ENCODE data around the gene EPN2.
"Not testable (repeated sequence)": the region's sequence is repeated elsewhere in the genome, so short reads cannot be mapped to it uniquely, and the experiment has no call there.

Gene EPN2

DNA sequence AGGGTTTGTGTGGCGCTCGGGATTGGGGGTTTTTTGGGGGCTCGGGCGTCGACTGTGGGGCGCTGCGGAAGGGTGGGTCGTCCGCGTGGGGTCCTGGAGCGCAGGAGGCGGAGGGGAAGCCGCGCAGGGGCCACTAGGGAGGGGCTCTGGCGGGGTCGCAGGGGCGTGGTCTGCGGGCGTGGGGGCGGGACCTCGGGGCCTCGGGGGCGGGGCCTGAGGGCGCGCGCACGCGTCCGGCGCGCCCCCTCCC is at the start of gene EPN2:
Gene EPN2 (plus strand): TSS at position 228 of the 250 bp plus-strand sequence. CDS start 45,754 bp downstream, outside the sequence.
- H3K27me3 ChIP-seq (ENCODE audit: control insufficient read depth in 1 of 2, insufficient read depth in 2 of 2, low read length in 2 of 2); H3K9me3 ChIP-seq (ENCODE audit: control insufficient read depth in 1 of 2, low read length in 2 of 2); H3K36me3 ChIP-seq (ENCODE audit: control insufficient read depth in 1 of 2, insufficient read depth in 2 of 2, low read length in 2 of 2); H3K4me1 ChIP-seq (ENCODE audit: control insufficient read depth in 1 of 2, insufficient read depth in 2 of 2, low read length in 2 of 2): not testable (repeated sequence)
- Histone ChIP-seq H3K9ac (ENCODE audit: low read depth in 1 of 2, low read length in 2 of 2) (peak within 1 kb of the TSS; percentile 71 to 80), H3K4me3 (ENCODE audit: low read depth in 1 of 2, low read length in 2 of 2) (peak within 1 kb of the TSS; percentile 91 to 92), H3K27ac (ENCODE audit: low read depth, low read length) (peak within 1 kb of the TSS; percentile 56)

DNA sequence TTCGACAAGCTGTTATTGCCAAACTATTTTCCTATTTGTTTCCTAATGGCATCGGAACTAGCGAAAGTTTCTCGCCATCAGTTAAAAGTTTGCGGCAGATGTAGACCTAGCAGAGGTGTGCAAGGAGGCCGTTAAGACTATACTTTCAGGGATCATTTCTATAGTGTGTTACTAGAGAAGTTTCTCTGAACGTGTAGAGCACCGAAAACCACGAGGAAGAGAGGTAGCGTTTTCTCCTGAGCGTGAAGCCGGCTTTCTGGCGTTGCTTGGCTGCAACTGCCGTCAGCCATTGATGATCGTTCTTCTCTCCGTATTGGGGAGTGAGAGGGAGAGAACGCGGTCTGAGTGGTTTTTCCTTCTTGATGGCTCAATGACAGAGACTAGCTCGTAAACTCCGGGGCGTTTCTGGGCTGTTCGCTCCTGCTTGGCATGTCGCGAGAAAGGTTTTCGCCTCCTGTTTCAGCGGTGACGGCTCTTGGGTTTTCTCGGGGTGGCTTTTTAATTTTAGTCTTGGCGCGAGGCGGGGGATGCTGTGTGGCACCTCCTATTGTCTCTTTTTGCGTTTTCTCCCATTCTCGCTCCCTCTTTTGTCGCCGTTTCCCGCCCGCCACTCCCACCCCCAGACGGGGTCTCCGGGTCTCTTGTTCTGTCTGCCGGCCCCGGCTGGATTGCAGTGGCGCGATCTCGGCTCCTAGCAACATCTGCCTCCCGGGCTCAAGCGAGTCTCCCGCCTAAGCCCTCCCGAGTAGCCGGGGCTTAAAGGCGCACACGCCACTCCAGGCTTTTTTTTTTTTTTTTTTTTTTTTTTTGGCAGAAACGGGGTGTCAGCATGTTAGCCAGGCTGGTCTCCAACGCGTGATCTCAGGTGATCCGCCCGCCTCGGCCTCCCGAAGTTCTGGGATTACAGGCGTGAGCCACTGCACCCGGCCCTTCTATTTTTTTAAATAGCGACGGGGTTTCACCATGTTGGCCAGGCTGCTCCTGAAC is 49.0 kb upstream of the EPN2 start:
- H3K36me3 ChIP-seq (ENCODE audit: control insufficient read depth in 1 of 2, insufficient read depth in 2 of 2, low read length in 2 of 2); H3K4me3 ChIP-seq (ENCODE audit: low read depth in 1 of 2, low read length in 2 of 2); H3K27me3 ChIP-seq (ENCODE audit: control insufficient read depth in 1 of 2, insufficient read depth in 2 of 2, low read length in 2 of 2); H3K9me3 ChIP-seq (ENCODE audit: control insufficient read depth in 1 of 2, low read length in 2 of 2); H3K27ac ChIP-seq (ENCODE audit: low read depth, low read length); H3K9ac ChIP-seq (ENCODE audit: low read depth in 1 of 2, low read length in 2 of 2); H3K4me1 ChIP-seq (ENCODE audit: control insufficient read depth in 1 of 2, insufficient read depth in 2 of 2, low read length in 2 of 2): not testable (repeated sequence)

DNA sequence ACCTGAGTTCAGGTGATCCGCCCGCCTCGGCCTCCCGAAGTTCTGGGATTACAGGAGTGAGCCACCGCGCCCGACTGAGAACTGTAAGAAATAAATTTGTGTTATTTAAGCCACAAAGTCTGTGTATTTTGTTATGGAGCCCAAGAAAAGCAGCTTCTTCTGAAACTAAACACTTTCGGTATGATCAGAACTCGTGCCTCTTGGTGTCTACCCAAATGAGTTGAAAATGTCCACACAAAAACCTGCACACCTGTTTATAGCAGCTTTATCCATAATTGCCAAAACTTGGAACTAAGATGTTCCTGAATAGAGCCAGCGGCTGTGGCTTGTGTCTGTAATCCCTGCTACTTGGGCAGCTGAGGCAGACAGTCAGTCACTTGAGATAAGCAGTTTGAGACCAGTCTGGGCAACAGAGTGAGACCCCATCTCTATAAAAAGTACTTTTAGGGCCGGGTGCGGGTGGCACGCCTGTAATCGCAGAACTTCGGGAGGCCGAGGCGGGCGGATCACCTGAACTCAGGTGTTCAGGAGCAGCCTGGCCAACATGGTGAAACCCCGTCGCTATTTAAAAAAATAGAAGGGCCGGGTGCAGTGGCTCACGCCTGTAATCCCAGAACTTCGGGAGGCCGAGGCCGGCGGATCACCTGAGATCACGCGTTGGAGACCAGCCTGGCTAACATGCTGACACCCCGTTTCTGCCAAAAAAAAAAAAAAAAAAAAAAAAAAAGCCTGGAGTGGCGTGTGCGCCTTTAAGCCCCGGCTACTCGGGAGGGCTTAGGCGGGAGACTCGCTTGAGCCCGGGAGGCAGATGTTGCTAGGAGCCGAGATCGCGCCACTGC is 48.1 kb upstream of the EPN2 start:
- not testable (repeated sequence) for H3K27ac ChIP-seq (ENCODE audit: low read depth, low read length); H3K9ac ChIP-seq (ENCODE audit: low read depth in 1 of 2, low read length in 2 of 2); H3K36me3 ChIP-seq (ENCODE audit: control insufficient read depth in 1 of 2, insufficient read depth in 2 of 2, low read length in 2 of 2); H3K4me3 ChIP-seq (ENCODE audit: low read depth in 1 of 2, low read length in 2 of 2); H3K9me3 ChIP-seq (ENCODE audit: control insufficient read depth in 1 of 2, low read length in 2 of 2); H3K27me3 ChIP-seq (ENCODE audit: control insufficient read depth in 1 of 2, insufficient read depth in 2 of 2, low read length in 2 of 2); H3K4me1 ChIP-seq (ENCODE audit: control insufficient read depth in 1 of 2, insufficient read depth in 2 of 2, low read length in 2 of 2)

DNA sequence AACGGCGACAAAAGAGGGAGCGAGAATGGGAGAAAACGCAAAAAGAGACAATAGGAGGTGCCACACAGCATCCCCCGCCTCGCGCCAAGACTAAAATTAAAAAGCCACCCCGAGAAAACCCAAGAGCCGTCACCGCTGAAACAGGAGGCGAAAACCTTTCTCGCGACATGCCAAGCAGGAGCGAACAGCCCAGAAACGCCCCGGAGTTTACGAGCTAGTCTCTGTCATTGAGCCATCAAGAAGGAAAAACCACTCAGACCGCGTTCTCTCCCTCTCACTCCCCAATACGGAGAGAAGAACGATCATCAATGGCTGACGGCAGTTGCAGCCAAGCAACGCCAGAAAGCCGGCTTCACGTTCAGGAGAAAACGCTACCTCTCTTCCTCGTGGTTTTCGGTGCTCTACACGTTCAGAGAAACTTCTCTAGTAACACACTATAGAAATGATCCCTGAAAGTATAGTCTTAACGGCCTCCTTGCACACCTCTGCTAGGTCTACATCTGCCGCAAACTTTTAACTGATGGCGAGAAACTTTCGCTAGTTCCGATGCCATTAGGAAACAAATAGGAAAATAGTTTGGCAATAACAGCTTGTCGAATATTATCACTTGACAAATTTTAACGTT is 47.3 kb upstream of the EPN2 start:
- H3K4me1 ChIP-seq (ENCODE audit: control insufficient read depth in 1 of 2, insufficient read depth in 2 of 2, low read length in 2 of 2); H3K36me3 ChIP-seq (ENCODE audit: control insufficient read depth in 1 of 2, insufficient read depth in 2 of 2, low read length in 2 of 2); H3K4me3 ChIP-seq (ENCODE audit: low read depth in 1 of 2, low read length in 2 of 2); H3K9me3 ChIP-seq (ENCODE audit: control insufficient read depth in 1 of 2, low read length in 2 of 2); H3K27ac ChIP-seq (ENCODE audit: low read depth, low read length); H3K27me3 ChIP-seq (ENCODE audit: control insufficient read depth in 1 of 2, insufficient read depth in 2 of 2, low read length in 2 of 2); H3K9ac ChIP-seq (ENCODE audit: low read depth in 1 of 2, low read length in 2 of 2): not testable (repeated sequence)

DNA sequence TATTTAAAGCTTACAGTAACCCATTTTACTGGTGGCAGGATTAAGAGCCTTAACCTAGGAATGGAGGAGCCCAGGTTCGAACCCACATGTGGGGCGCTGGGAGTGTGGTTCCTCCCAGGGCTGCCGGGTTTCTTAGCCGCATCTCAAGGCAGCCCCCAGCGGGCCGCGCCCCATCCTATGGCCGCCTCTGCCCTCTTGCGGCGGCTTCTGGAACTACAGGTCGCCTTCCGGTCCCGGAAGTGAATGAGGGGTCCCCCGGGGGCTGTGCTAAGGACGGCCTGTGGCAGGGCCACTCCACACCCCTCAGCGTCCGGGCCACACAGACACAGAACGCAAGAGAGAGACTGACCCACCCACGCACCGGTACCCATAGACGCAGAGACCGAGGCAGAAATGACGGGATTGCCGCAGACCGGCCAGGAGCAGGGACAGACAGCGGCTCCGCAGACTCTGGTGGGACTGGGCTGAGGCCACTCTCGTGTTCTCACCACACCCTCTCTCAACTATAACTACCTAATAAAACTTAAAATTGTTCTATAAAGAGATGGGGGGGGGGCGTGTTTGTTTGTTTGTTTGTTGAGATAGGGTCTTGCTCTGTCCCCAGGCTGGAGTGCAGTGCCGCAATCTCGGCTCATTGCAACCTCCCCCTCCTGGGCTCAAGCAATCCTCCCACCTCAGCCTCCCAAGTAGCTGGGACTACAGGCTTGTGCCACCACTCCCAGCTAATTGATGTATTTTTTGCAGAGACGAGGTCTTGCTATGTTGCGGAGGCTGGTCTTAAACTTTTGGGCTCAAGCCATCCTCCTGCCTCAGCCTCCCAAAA is 40.6 kb upstream of the EPN2 start:
- not testable (repeated sequence) for H3K9me3 ChIP-seq (ENCODE audit: control insufficient read depth in 1 of 2, low read length in 2 of 2); H3K9ac ChIP-seq (ENCODE audit: low read depth in 1 of 2, low read length in 2 of 2); H3K4me3 ChIP-seq (ENCODE audit: low read depth in 1 of 2, low read length in 2 of 2); H3K27me3 ChIP-seq (ENCODE audit: control insufficient read depth in 1 of 2, insufficient read depth in 2 of 2, low read length in 2 of 2); H3K4me1 ChIP-seq (ENCODE audit: control insufficient read depth in 1 of 2, insufficient read depth in 2 of 2, low read length in 2 of 2); H3K36me3 ChIP-seq (ENCODE audit: control insufficient read depth in 1 of 2, insufficient read depth in 2 of 2, low read length in 2 of 2); H3K27ac ChIP-seq (ENCODE audit: low read depth, low read length)

DNA sequence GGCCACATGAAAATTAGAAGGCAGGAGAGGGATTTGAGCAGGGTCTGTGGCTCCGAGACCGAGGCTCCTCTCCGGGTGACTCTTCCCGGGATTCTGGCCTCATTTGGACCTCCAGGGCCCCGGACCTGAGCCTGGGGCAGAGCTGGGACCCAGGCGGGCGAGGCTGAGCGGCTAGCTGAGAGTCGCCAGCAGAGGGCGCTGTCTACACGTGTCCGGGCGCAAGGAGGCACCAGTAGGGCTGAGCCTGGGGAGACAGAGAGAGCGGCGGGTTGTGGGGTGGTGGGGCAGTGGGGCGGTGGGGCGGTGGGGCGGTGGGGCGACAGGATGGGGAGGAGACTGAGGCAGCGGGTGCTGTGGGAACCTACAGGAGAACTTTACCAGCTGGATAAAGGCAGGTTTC is 34.7 kb upstream of the EPN2 start:
- not testable (repeated sequence) for H3K9me3 ChIP-seq (ENCODE audit: control insufficient read depth in 1 of 2, low read length in 2 of 2); H3K9ac ChIP-seq (ENCODE audit: low read depth in 1 of 2, low read length in 2 of 2); H3K36me3 ChIP-seq (ENCODE audit: control insufficient read depth in 1 of 2, insufficient read depth in 2 of 2, low read length in 2 of 2); H3K4me1 ChIP-seq (ENCODE audit: control insufficient read depth in 1 of 2, insufficient read depth in 2 of 2, low read length in 2 of 2); H3K4me3 ChIP-seq (ENCODE audit: low read depth in 1 of 2, low read length in 2 of 2); H3K27ac ChIP-seq (ENCODE audit: low read depth, low read length); H3K27me3 ChIP-seq (ENCODE audit: control insufficient read depth in 1 of 2, insufficient read depth in 2 of 2, low read length in 2 of 2)

DNA sequence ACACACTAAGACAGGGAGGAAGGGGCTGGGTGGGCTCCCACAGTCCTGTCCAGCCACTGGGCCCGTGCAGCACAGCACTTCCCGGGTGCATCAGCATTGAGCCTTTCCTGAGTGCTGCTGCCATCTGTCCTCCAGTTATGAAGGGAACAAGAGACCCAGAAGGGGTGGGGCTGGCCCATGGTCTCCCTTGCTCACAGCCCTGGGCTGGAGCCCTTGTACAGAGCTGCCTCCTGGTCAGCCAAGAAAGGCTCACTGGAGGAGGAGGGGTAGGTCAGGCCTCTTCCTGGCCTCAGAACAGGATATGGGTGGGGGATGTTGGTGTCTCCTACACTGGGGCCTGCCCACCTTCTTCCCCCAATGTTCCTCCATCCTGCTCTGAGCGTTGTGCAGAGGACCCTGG is 33.7 kb upstream of the EPN2 start:
- not testable (repeated sequence) for H3K27me3 ChIP-seq (ENCODE audit: control insufficient read depth in 1 of 2, insufficient read depth in 2 of 2, low read length in 2 of 2); H3K4me3 ChIP-seq (ENCODE audit: low read depth in 1 of 2, low read length in 2 of 2); H3K9ac ChIP-seq (ENCODE audit: low read depth in 1 of 2, low read length in 2 of 2); H3K4me1 ChIP-seq (ENCODE audit: control insufficient read depth in 1 of 2, insufficient read depth in 2 of 2, low read length in 2 of 2); H3K9me3 ChIP-seq (ENCODE audit: control insufficient read depth in 1 of 2, low read length in 2 of 2); H3K36me3 ChIP-seq (ENCODE audit: control insufficient read depth in 1 of 2, insufficient read depth in 2 of 2, low read length in 2 of 2); H3K27ac ChIP-seq (ENCODE audit: low read depth, low read length)

DNA sequence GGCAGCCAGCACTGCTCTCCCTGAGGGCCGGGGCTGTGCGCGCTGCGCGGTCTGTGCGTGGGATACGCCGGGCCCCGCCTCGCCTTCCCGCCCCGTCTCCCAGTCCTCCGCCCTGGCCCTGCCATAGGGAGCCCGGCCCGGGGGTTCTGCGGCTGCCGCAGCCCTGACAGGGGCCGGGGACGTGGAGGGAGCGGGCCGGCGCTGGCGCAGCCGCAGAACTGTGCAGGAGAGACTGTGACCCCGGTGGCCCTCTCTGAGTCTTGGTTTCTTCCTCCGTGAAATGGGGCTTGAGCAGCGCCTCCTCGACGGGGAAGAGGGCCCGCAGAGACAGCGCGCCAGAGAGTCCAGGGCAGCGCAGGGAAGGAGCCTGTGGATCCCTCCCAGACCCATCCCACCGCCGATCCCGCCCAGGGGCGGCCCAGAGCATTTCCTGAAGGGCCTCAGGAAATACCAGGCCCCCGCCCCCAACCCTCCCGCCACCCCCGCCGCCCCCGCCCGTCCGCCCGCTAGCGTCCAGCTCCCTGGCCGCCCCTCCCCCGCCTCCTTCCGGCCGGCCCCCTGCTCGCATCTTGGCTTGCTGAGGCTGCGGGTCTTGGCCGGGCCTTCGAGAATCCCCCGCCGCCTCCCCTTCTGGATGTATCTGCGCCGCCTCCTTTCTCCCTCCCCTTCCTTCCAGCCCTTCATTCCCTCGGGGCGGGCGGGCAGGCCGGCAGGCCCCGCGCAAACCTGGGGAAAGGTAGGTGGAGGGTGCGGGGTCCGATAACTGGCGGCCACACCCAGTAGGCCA is 21.9 kb upstream of the EPN2 start:
- H3K36me3 ChIP-seq (ENCODE audit: control insufficient read depth in 1 of 2, insufficient read depth in 2 of 2, low read length in 2 of 2); H3K4me1 ChIP-seq (ENCODE audit: control insufficient read depth in 1 of 2, insufficient read depth in 2 of 2, low read length in 2 of 2); H3K9ac ChIP-seq (ENCODE audit: low read depth in 1 of 2, low read length in 2 of 2); H3K27ac ChIP-seq (ENCODE audit: low read depth, low read length); H3K4me3 ChIP-seq (ENCODE audit: low read depth in 1 of 2, low read length in 2 of 2); H3K27me3 ChIP-seq (ENCODE audit: control insufficient read depth in 1 of 2, insufficient read depth in 2 of 2, low read length in 2 of 2); H3K9me3 ChIP-seq (ENCODE audit: control insufficient read depth in 1 of 2, low read length in 2 of 2): not testable (repeated sequence)

DNA sequence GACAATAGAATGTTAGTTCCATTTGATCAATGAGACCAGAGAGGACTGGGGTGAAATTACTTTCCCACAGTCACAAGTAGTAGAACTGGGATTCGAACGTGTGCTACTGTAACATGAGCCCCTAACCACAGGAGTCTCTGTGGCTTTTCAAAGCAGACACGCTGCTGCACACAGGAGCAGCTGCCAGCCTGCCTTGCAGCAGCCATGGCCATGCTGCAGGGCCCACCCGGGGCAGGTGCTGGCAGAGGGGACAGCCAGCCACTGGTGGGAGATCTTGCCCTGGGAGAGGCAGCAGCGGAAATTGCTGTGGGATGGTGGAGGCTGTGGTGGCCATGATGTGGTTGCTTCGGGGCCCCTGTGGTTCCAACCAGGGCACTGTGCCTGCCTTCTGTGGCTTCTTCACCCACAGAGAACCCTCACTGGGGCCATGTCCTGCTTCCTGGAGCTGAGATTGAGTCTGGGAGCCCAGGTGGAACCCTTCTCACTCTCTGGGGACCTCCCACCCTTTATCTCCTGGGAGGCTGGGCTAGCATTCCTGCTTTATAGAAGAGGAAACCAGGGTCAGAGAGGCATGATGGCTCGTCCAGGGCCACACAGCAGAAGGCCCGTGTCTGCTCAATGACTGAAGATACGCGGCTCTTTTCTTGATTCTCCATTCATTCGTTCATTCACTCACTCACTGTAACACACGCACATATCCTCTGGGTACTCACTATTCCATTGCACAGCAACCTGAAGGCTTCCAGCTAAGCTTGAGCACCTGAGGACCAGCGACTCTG is 20.8 kb upstream of the EPN2 start:
- not testable (repeated sequence) for H3K4me1 ChIP-seq (ENCODE audit: control insufficient read depth in 1 of 2, insufficient read depth in 2 of 2, low read length in 2 of 2); H3K4me3 ChIP-seq (ENCODE audit: low read depth in 1 of 2, low read length in 2 of 2); H3K27ac ChIP-seq (ENCODE audit: low read depth, low read length); H3K9me3 ChIP-seq (ENCODE audit: control insufficient read depth in 1 of 2, low read length in 2 of 2); H3K9ac ChIP-seq (ENCODE audit: low read depth in 1 of 2, low read length in 2 of 2); H3K27me3 ChIP-seq (ENCODE audit: control insufficient read depth in 1 of 2, insufficient read depth in 2 of 2, low read length in 2 of 2); H3K36me3 ChIP-seq (ENCODE audit: control insufficient read depth in 1 of 2, insufficient read depth in 2 of 2, low read length in 2 of 2)
